H9 (cell line): Measurements from ENCODE around the gene DLG2. TPM values are rescaled to one million over a fixed set of nuclear protein-coding genes. Genes with fewer than 3 reads are reported as not detected.

ENCODE experiments used
- DNase-seq: peaks from one replicate; pipeline ENCODE4 v3.0.0-alpha.2; 2017
- H2AFZ ChIP-seq: one replicate; pipeline ENCODE4 v1.6.1; 2013; ENCODE audit warnings: mild to moderate bottlenecking, low read length, control low read depth, moderate library complexity
- H2AK5ac ChIP-seq: 2 replicates; pipeline ENCODE4 v1.6.1; 2013; ENCODE audit warnings: low read length, control low read depth, mixed read lengths; ENCODE audit not compliant: insufficient read length
- H2BK120ac ChIP-seq: one replicate; pipeline ENCODE4 v1.6.1; 2013; ENCODE audit warnings: low read depth, mild to moderate bottlenecking, low read length, control low read depth, inconsistent platforms; ENCODE audit not compliant: poor library complexity, severe bottlenecking
- H2BK12ac ChIP-seq: 2 replicates; pipeline ENCODE4 v1.6.1; 2013; ENCODE audit warnings: low read length, control low read depth, mixed read lengths, low read depth; ENCODE audit not compliant: insufficient read length
- H2BK15ac ChIP-seq: 2 replicates; pipeline ENCODE4 v1.6.1; 2013; ENCODE audit warnings: low read depth, low read length, control low read depth
- H2BK20ac ChIP-seq: one replicate; pipeline ENCODE4 v1.6.1; 2013; ENCODE audit warnings: low read depth, mild to moderate bottlenecking, low read length, control low read depth, inconsistent platforms; ENCODE audit not compliant: poor library complexity, severe bottlenecking
- H2BK5ac ChIP-seq: 2 replicates; pipeline ENCODE4 v1.6.1; 2013; ENCODE audit warnings: low read length, control low read depth, mixed read lengths; ENCODE audit not compliant: insufficient read length
- H3K14ac ChIP-seq: 2 replicates; pipeline ENCODE4 v1.6.1; 2013; ENCODE audit warnings: low read length, control low read depth; ENCODE audit not compliant: insufficient read depth
- H3K18ac ChIP-seq: 2 replicates; pipeline ENCODE4 v1.6.1; 2013; ENCODE audit warnings: low read depth, mild to moderate bottlenecking, mixed read lengths, low read length, control low read depth; ENCODE audit not compliant: insufficient read length
- H3K23ac ChIP-seq: 2 replicates; pipeline ENCODE4 v1.6.1; 2013; ENCODE audit warnings: low read length, control low read depth, mixed read lengths, low read depth; ENCODE audit not compliant: insufficient read length
- H3K23me2 ChIP-seq: 2 replicates; pipeline ENCODE4 v1.6.1; 2013; ENCODE audit warnings: low read depth, mild to moderate bottlenecking, mixed read lengths, low read length, control low read depth; ENCODE audit not compliant: insufficient read length, poor library complexity, severe bottlenecking
- H3K27ac ChIP-seq: 2 replicates; pipeline ENCODE4 v1.5.1; 2013; ENCODE audit warnings: low read length, control low read depth, mixed read lengths, low read depth; ENCODE audit not compliant: insufficient read length
- H3K27me3 ChIP-seq: 2 replicates; pipeline ENCODE4 v1.6.1; 2013; ENCODE audit warnings: low read length, control low read depth, inconsistent platforms; ENCODE audit not compliant: insufficient read depth
- H3K4ac ChIP-seq: 2 replicates; pipeline ENCODE4 v1.6.1; 2013; ENCODE audit warnings: low read depth, mild to moderate bottlenecking, control low read depth, inconsistent platforms, low read length, moderate library complexity
- H3K4me1 ChIP-seq: 2 replicates; pipeline ENCODE4 v1.6.1; 2013; ENCODE audit warnings: low read length, control low read depth, inconsistent platforms; ENCODE audit not compliant: insufficient read depth
- H3K4me2 ChIP-seq: 2 replicates; pipeline ENCODE4 v1.6.1; 2013; ENCODE audit warnings: low read length, control low read depth, mixed read lengths; ENCODE audit not compliant: insufficient read length, insufficient read depth
- H3K56ac ChIP-seq: 2 replicates; pipeline ENCODE4 v1.6.1; 2013; ENCODE audit warnings: low read depth, mild to moderate bottlenecking, mixed read lengths, low read length, control low read depth; ENCODE audit not compliant: insufficient read length
- H3K79me1 ChIP-seq: 2 replicates; pipeline ENCODE4 v1.6.1; 2013; ENCODE audit warnings: low read depth, mild to moderate bottlenecking, moderate library complexity, low read length, control low read depth, inconsistent platforms; ENCODE audit not compliant: insufficient read depth, poor library complexity, severe bottlenecking
- H3K79me2 ChIP-seq: 2 replicates; pipeline ENCODE4 v1.6.1; 2013; ENCODE audit warnings: low read length, control low read depth, inconsistent platforms; ENCODE audit not compliant: insufficient read depth
- H3K9ac ChIP-seq: 2 replicates; pipeline ENCODE4 v1.6.1; 2013; ENCODE audit warnings: low read length, control low read depth, mixed read lengths; ENCODE audit not compliant: insufficient read length; ENCODE audit errors: extremely low read depth
- H3K9me3 ChIP-seq: one replicate; pipeline ENCODE4 v1.6.1; 2013; ENCODE audit warnings: low read depth, low read length, inconsistent platforms; ENCODE audit not compliant: control insufficient read depth
- H3T11ph ChIP-seq: one replicate; pipeline ENCODE4 v1.6.1; 2013; ENCODE audit warnings: mild to moderate bottlenecking, low read length, control low read depth, inconsistent platforms
- H4K20me1 ChIP-seq: one replicate; pipeline ENCODE4 v1.6.1; 2013; ENCODE audit not compliant: control insufficient read depth, insufficient read length, insufficient read depth
- H4K5ac ChIP-seq: 2 replicates; pipeline ENCODE4 v1.6.1; 2013; ENCODE audit warnings: low read depth, mild to moderate bottlenecking, mixed read lengths, low read length, control low read depth; ENCODE audit not compliant: insufficient read length
- H4K8ac ChIP-seq: replicated peaks from 2 replicates; pipeline ENCODE4 v1.6.1; 2013; ENCODE audit warnings: low read length, control low read depth, mixed read lengths, low read depth; ENCODE audit not compliant: insufficient read length
- H4K91ac ChIP-seq: 2 replicates; pipeline ENCODE4 v1.6.1; 2013; ENCODE audit warnings: low read depth, mild to moderate bottlenecking, moderate library complexity, mixed read lengths, low read length, control low read depth; ENCODE audit not compliant: insufficient read length
- H3K27ac Mint-ChIP-seq, 3 experiments: 2 replicates in 2 of 3; 3 replicates in 1 of 3; pipeline ENCODE4 v1.8.0; 2020 to 2021; ENCODE audit warnings: mixed read lengths in 3 of 3, mild to moderate bottlenecking in 1 of 3, moderate library complexity in 1 of 3
- H3K27me3 Mint-ChIP-seq: 2 replicates; pipeline ENCODE4 v1.8.0; 2021; ENCODE audit warnings: low read depth, mild to moderate bottlenecking, moderate library complexity, mixed read lengths
- H3K36me3 Mint-ChIP-seq, 3 experiments: 2 replicates in 2 of 3; 3 replicates in 1 of 3; pipeline ENCODE4 v1.8.0; 2020 to 2021; ENCODE audit warnings: low read depth in 3 of 3, mixed read lengths in 3 of 3; ENCODE audit not compliant: insufficient read depth in 1 of 3
- H3K4me1 Mint-ChIP-seq, 2 experiments: 2 replicates each; pipeline ENCODE4 v1.8.0; 2020; ENCODE audit warnings: mixed read lengths in 2 of 2
- H3K4me3 Mint-ChIP-seq, 2 experiments: 2 replicates in 1 of 2; 3 replicates in 1 of 2; pipeline ENCODE4 v1.8.0; 2020 to 2021; ENCODE audit warnings: mild to moderate bottlenecking in 2 of 2, mixed read lengths in 2 of 2, moderate library complexity in 1 of 2
- H3K9me3 Mint-ChIP-seq, 2 experiments: 2 replicates in 1 of 2; 3 replicates in 1 of 2; pipeline ENCODE4 v1.8.0; 2020; ENCODE audit warnings: mild to moderate bottlenecking in 2 of 2, mixed read lengths in 2 of 2, moderate library complexity in 1 of 2
- WGBS: extraction: QIAGEN DNeasy Blood & Tissue Kit; methylation state at CpG from one replicate; pipeline ENCODE4 v1.1.7; 2013; ENCODE audit warnings: missing lambda C conversion rate, low lambda C conversion rate, mixed read lengths; ENCODE audit not compliant: insufficient read length; ENCODE audit errors: extremely low coverage; 5-methylcytosine and 5-hydroxymethylcytosine counted together
- total RNA-seq: library from RNA; stranded (reverse); gene quantifications from 2 replicates; pipeline ENCODE4 v1.2.1, GENCODE V29; 2021
- TF ChIP-seq, protein P1 (sequence below): fragments of 200-600 bp; sonication (generic); conservative IDR thresholded peaks from 3 replicates; pipeline ENCODE4 v1.8.0; 2021; ENCODE audit warnings: antibody characterized with exemption, mild to moderate bottlenecking

The DLG2 gene
- total RNA-seq, 1 experiment from 2014 or later, result 8.0 TPM

GRCh38 chr11:85414175-85414574 lies 213.0 kb downstream of the DLG2 start:
- Histone ChIP-seq H3K9me3 (no peaks in the 10 kb centered on the region), H3K4me1 (no peaks in the 10 kb centered on the region), H3K23ac (no peak overlapping the region), H3K23me2 (no peaks in the 10 kb centered on the region), H2BK20ac (no peak overlapping the region), H2BK5ac (no peak overlapping the region), H3K4me2 (no peak overlapping the region), H4K5ac (no peak overlapping the region), H3K14ac (no peak overlapping the region), H4K20me1 (no peaks in the 10 kb centered on the region), H2BK120ac (no peak overlapping the region), H3K4ac (no peak overlapping the region), H2BK15ac (no peak overlapping the region), H2AK5ac (no peak overlapping the region), H3K79me2 (no peaks in the 10 kb centered on the region), H3K56ac (no peak overlapping the region), H3K9ac (no peak overlapping the region), H2BK12ac (no peak overlapping the region), H2AFZ (no peak overlapping the region), H3K79me1 (no peaks in the 10 kb centered on the region), H4K91ac (no peak overlapping the region), H3K27me3 (no peaks in the 10 kb centered on the region), H4K8ac (no peak overlapping the region), H3K27ac (no peak overlapping the region), H3K18ac (no peak overlapping the region), H3T11ph (no peak overlapping the region)
- Mint-ChIP-seq H3K27me3 (no peaks in the 10 kb centered on the region), H3K4me1 (no peaks in the 10 kb centered on the region), H3K9me3 (peaks cover 12 to 17% of the 10 kb centered on the region in 2 experiments; a peak in 4 of 5 replicates), H3K4me3 (no peak overlapping the region), H3K36me3 (peaks cover 0 to 8% (median 2%) of the 10 kb centered on the region in 3 experiments; a peak in 4 of 7 replicates), H3K27ac (no peak overlapping the region)
- no peak for DNase-seq
- TF ChIP-seq, protein P1, sequence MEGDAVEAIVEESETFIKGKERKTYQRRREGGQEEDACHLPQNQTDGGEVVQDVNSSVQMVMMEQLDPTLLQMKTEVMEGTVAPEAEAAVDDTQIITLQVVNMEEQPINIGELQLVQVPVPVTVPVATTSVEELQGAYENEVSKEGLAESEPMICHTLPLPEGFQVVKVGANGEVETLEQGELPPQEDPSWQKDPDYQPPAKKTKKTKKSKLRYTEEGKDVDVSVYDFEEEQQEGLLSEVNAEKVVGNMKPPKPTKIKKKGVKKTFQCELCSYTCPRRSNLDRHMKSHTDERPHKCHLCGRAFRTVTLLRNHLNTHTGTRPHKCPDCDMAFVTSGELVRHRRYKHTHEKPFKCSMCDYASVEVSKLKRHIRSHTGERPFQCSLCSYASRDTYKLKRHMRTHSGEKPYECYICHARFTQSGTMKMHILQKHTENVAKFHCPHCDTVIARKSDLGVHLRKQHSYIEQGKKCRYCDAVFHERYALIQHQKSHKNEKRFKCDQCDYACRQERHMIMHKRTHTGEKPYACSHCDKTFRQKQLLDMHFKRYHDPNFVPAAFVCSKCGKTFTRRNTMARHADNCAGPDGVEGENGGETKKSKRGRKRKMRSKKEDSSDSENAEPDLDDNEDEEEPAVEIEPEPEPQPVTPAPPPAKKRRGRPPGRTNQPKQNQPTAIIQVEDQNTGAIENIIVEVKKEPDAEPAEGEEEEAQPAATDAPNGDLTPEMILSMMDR, result no peak
- no CpG with 5 or more reads among the region's 5 CpGs for WGBS
